Liver (tissue), 9 donors: ENCODE results near the gene KICS2. TPM values are rescaled to one million over a fixed set of nuclear protein-coding genes. Genes with fewer than 3 reads are reported as not detected.

Experiments used
- DNase-seq: peaks from one replicate; pipeline ENCODE4 v3.0.0-alpha.2; 2017; ENCODE audit warnings: low spot score
- H3K27ac ChIP-seq, 2 donors: one replicate each; pipeline ENCODE4 v1.7.0; 2013; ENCODE audit warnings: inconsistent platforms in 2 of 2, low read length in 2 of 2, control low read depth in 1 of 2, low read depth in 1 of 2, mild to moderate bottlenecking in 1 of 2
- H3K27me3 ChIP-seq, 4 donors: one replicate each; pipeline versions ENCODE4 v1.6.1 to v1.7.0; 2013; ENCODE audit warnings: low read length in 3 of 4, inconsistent platforms in 1 of 4, mild to moderate bottlenecking in 1 of 4, moderate library complexity in 1 of 4; ENCODE audit not compliant: control insufficient read depth in 4 of 4, insufficient read depth in 4 of 4
- H3K36me3 ChIP-seq, 4 donors: one replicate each; pipeline versions ENCODE4 v1.6.1 to v1.7.0; 2013; ENCODE audit warnings: low read length in 3 of 4, mild to moderate bottlenecking in 3 of 4, low read depth in 1 of 4, moderate library complexity in 1 of 4; ENCODE audit not compliant: control insufficient read depth in 4 of 4, insufficient read depth in 3 of 4
- H3K4me1 ChIP-seq, 4 donors: one replicate each; pipeline versions ENCODE4 v1.6.1 to v1.7.0; 2013; ENCODE audit warnings: low read length in 3 of 4, mild to moderate bottlenecking in 3 of 4, moderate library complexity in 1 of 4; ENCODE audit not compliant: control insufficient read depth in 4 of 4, insufficient read depth in 4 of 4
- H3K4me3 ChIP-seq, 3 donors: one replicate each; pipeline versions ENCODE4 v1.6.1 to v1.7.0; 2013; ENCODE audit warnings: low read length in 3 of 3, control low read depth in 1 of 3, low read depth in 1 of 3, mild to moderate bottlenecking in 1 of 3
- H3K9ac ChIP-seq, 2 donors: one replicate each; pipeline ENCODE4 v1.7.0; 2013; ENCODE audit warnings: low read length in 2 of 2, mild to moderate bottlenecking in 2 of 2, moderate library complexity in 2 of 2, control low read depth in 1 of 2, low read depth in 1 of 2
- H3K9me3 ChIP-seq, 4 donors: one replicate each; pipeline versions ENCODE4 v1.6.1 to v1.7.0; 2013; ENCODE audit warnings: low read length in 3 of 4; ENCODE audit not compliant: control insufficient read depth in 4 of 4
- ATF3 ChIP-seq: IDR thresholded peaks from 2 replicates; pipeline ENCODE4 v1.6.1; 2016; ENCODE audit warnings: antibody characterized with exemption
- CTCF ChIP-seq: fragments of 150-350 bp; IDR thresholded peaks from 2 replicates; pipeline ENCODE4 v1.5.1; 2017; ENCODE audit warnings: improper control_type of control experiment, low read depth, low read length; ENCODE audit not compliant: missing input control
- EGR1 ChIP-seq, 2 donors: IDR thresholded peaks; 2 replicates each; pipeline ENCODE4 v1.6.1; 2016 to 2018; ENCODE audit warnings: antibody characterized with exemption in 2 of 2, low read depth in 2 of 2
- FOXA1 ChIP-seq: IDR thresholded peaks from 2 replicates; pipeline ENCODE4 v1.6.1; 2016; ENCODE audit warnings: antibody characterized with exemption
- FOXA2 ChIP-seq: IDR thresholded peaks from 2 replicates; pipeline ENCODE4 v1.6.1; 2016; ENCODE audit warnings: antibody characterized with exemption
- GABPA ChIP-seq, 2 donors: IDR thresholded peaks in 1 of 2; conservative IDR thresholded peaks in 1 of 2; 2 replicates each; pipeline ENCODE4 v1.6.1; 2016; ENCODE audit warnings: antibody characterized with exemption in 2 of 2, mild to moderate bottlenecking in 1 of 2, moderate library complexity in 1 of 2
- HNF4A ChIP-seq, 2 donors: conservative IDR thresholded peaks; 2 replicates each; pipeline ENCODE4 v1.6.1; 2016; ENCODE audit warnings: antibody characterized with exemption in 2 of 2, mild to moderate bottlenecking in 2 of 2
- HNF4G ChIP-seq: IDR thresholded peaks from 2 replicates; pipeline ENCODE4 v1.6.1; 2016; ENCODE audit warnings: antibody characterized with exemption
- MAX ChIP-seq: IDR thresholded peaks from 2 replicates; pipeline ENCODE4 v1.6.1; 2016; ENCODE audit warnings: antibody characterized with exemption
- NR2F2 ChIP-seq: IDR thresholded peaks from 2 replicates; pipeline ENCODE4 v1.6.1; 2016; ENCODE audit warnings: antibody characterized with exemption
- RAD21 ChIP-seq, 2 donors: IDR thresholded peaks; 2 replicates each; pipeline ENCODE4 v1.6.1; 2016; ENCODE audit warnings: antibody characterized with exemption in 2 of 2, mild to moderate bottlenecking in 2 of 2
- REST ChIP-seq: IDR thresholded peaks from 2 replicates; pipeline ENCODE4 v1.6.1; 2016; ENCODE audit warnings: antibody characterized with exemption, mild to moderate bottlenecking
- RXRA ChIP-seq, 2 donors: IDR thresholded peaks; 2 replicates each; pipeline ENCODE4 v1.6.1; 2017 to 2018; ENCODE audit warnings: antibody characterized with exemption in 2 of 2, mild to moderate bottlenecking in 1 of 2
- SP1 ChIP-seq: IDR thresholded peaks from 2 replicates; pipeline ENCODE4 v1.6.1; 2018; ENCODE audit warnings: antibody characterized with exemption, mild to moderate bottlenecking
- TAF1 ChIP-seq: conservative IDR thresholded peaks from 2 replicates; pipeline ENCODE4 v1.6.1; 2016; ENCODE audit warnings: antibody characterized with exemption, mild to moderate bottlenecking
- YY1 ChIP-seq: IDR thresholded peaks from 2 replicates; pipeline ENCODE4 v1.6.1; 2016; ENCODE audit warnings: antibody characterized with exemption, mild to moderate bottlenecking
- WGBS: extraction: QIAGEN DNeasy Blood & Tissue Kit; methylation state at CpG from one replicate; pipeline ENCODE4 v1.1.7; 2013; 5-methylcytosine and 5-hydroxymethylcytosine counted together
- polyA plus RNA-seq, 2 donors: library from polyadenylated mRNA; stranded (reverse) in 1 of 2; unstranded in 1 of 2; fragments of 200-250 nt in 1 of 2; fragments of >200 nt in 1 of 2; fragmentation: Nextera tagmentation in 1 of 2; extraction: Ambion mirVana in 1 of 2; gene quantifications; one replicate each; pipeline versions ENCODE4 v1.2.1 to v1.2.3, GENCODE V29; 2013 to 2015
- total RNA-seq, 2 donors: library from RNA; depleted of rRNA; stranded (reverse); fragments of >200 nt; gene quantifications; one replicate each; pipeline ENCODE4 v1.2.3, GENCODE V29; 2014
- donor health status: healthy.
- donor health status: healthy.
- donor health status: healthy.
- donor health status: healthy.
- donor health status: healthy.

KICS2 gene
- total and polyA plus RNA-seq, 4 donors: 3.4 to 10.7 (median 5.3) TPM

GRCh38 chr12:64243809-64244208 is 21.7 kb upstream of the KICS2 start:
- Histone ChIP-seq H3K27ac (no peak overlapping the region), H3K36me3 (no peaks in the 10 kb centered on the region), H3K4me1 (no peaks in the 10 kb centered on the region), H3K9ac (no peak overlapping the region), H3K9me3 (no peaks in the 10 kb centered on the region), H3K4me3 (no peak overlapping the region), H3K27me3 (no peaks in the 10 kb centered on the region)
- TF ChIP-seq ATF3: no peak
- no peak for TF ChIP-seq TAF1
- TF ChIP-seq NR2F2: no peak
- WGBS: 78% methylated on average over 4 of the region's 4 CpGs
- DNase-seq: no peak

- H3K9ac ChIP-seq: no peak overlapping the region
- H3K27me3 ChIP-seq: no peaks in the 10 kb centered on the region
- no peaks in the 10 kb centered on the region for H3K36me3 ChIP-seq
- H3K27ac ChIP-seq: no peak overlapping the region
- WGBS: 88% methylated on average over 3 of the region's 3 CpGs
- no peak overlapping the region for H3K4me3 ChIP-seq
- no peak for DNase-seq
- no peaks in the 10 kb centered on the region for H3K9me3 ChIP-seq
- H3K4me1 ChIP-seq: no peaks in the 10 kb centered on the region
- TF ChIP-seq TAF1: no peak
- no peak for TF ChIP-seq ATF3
- no peak for TF ChIP-seq NR2F2
- no peak for TF ChIP-seq RAD21 (IDR thresholded peaks at IDR 0.05)
- TF ChIP-seq HNF4A (conservative IDR thresholded peaks at IDR 0.05): no peak
- TF ChIP-seq YY1: no peak
- TF ChIP-seq FOXA1: no peak
- no peak for TF ChIP-seq SP1
- TF ChIP-seq RXRA (IDR thresholded peaks at IDR 0.05): no peak
- TF ChIP-seq FOXA2: no peak
- TF ChIP-seq HNF4G: no peak
- TF ChIP-seq GABPA (IDR thresholded peaks at IDR 0.05 in 1 of 2, conservative IDR thresholded peaks at IDR 0.05 in 1 of 2): no peak
- TF ChIP-seq EGR1 (IDR thresholded peaks at IDR 0.05; ENCODE audit: low read depth in 2 of 2): no peak
- TF ChIP-seq CTCF: no peak
- no peak for TF ChIP-seq REST
- TF ChIP-seq MAX: no peak
Measured at GRCh38 chr12:64240781-64241180, 18.7 kb upstream of the KICS2 start.
